ENCODE results near the gene MC3R.
A peak's percentile ranks its signal among the peaks of the same experiment; 100 is the strongest.
"Not testable (repeated sequence)": the region's sequence is repeated elsewhere in the genome, so short reads cannot be mapped to it uniquely, and the experiment has no call there.

The MC3R gene

GRCh38 chr20:56211051-56211450, 37.5 kb upstream of the MC3R start:
- H3K4me3 ChIP-seq (ENCODE audit: low read length), result no peak overlapping the region
- no peak for DNase-seq (ENCODE audit: low read depth)
- TF ChIP-seq, protein P1, sequence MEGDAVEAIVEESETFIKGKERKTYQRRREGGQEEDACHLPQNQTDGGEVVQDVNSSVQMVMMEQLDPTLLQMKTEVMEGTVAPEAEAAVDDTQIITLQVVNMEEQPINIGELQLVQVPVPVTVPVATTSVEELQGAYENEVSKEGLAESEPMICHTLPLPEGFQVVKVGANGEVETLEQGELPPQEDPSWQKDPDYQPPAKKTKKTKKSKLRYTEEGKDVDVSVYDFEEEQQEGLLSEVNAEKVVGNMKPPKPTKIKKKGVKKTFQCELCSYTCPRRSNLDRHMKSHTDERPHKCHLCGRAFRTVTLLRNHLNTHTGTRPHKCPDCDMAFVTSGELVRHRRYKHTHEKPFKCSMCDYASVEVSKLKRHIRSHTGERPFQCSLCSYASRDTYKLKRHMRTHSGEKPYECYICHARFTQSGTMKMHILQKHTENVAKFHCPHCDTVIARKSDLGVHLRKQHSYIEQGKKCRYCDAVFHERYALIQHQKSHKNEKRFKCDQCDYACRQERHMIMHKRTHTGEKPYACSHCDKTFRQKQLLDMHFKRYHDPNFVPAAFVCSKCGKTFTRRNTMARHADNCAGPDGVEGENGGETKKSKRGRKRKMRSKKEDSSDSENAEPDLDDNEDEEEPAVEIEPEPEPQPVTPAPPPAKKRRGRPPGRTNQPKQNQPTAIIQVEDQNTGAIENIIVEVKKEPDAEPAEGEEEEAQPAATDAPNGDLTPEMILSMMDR (conservative IDR thresholded peaks at IDR 0.05; ENCODE audit: low read length), result no peak

GRCh38 chr20:56212091-56212490, 36.4 kb upstream of the MC3R start:
- no peak for DNase-seq (ENCODE audit: low read depth)
- TF ChIP-seq, protein P1 (conservative IDR thresholded peaks at IDR 0.05; ENCODE audit: low read length), result no peak
- H3K4me3 ChIP-seq (ENCODE audit: low read length), result no peak overlapping the region

DNA sequence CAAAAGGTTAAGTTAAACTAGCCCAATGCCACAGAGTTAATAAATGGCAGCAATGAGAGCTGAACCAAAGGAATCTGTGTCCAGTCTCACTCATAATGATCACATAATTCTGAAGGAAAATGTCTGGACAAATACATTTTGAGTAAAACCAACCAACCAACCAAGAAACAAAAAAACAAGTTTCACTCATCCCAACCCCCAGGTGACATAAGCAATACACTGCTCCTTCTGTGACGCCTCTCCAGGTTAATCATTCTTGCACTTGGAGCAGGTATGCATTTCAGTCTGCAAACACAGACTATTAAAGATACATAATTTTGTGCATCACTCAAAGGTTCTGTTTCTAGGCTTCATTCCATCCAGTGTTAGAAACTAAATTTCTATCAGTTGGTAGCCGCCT, 35.2 kb upstream of the MC3R start:
- no peak overlapping the region for H3K4me3 ChIP-seq (ENCODE audit: low read length)
- TF ChIP-seq, protein P1 (conservative IDR thresholded peaks at IDR 0.05; ENCODE audit: low read length), result no peak
- no peak for DNase-seq (ENCODE audit: low read depth)

DNA sequence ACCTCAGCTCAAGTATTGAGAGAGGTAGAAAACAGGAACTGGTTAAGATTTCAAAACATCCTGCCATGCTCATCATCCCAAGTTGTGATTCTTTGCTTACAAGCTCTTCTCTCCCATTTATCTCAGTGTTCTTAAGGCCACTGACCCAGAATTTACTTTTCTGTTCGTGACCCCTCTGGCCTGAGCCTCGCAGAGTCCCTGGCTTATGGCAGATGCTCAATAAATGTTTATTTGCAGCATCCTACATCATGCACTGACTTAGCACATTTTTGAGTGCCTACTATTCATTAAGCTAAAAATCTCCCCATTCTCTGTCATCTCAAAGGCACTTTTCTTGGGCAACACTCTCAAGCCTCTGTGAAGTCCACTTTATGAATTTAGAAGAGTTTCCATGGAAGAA, 33.4 kb upstream of the MC3R start:
- no peak for DNase-seq (ENCODE audit: low read depth)
- H3K4me3 ChIP-seq (ENCODE audit: low read length), result no peak overlapping the region
- TF ChIP-seq, protein P1 (conservative IDR thresholded peaks at IDR 0.05; ENCODE audit: low read length), result no peak

GRCh38 chr20:56217829-56218228, 30.7 kb upstream of the MC3R start:
- no peak overlapping the region for H3K4me3 ChIP-seq (ENCODE audit: low read length)
- TF ChIP-seq, protein P1 (conservative IDR thresholded peaks at IDR 0.05; ENCODE audit: low read length), result no peak
- no peak for DNase-seq (ENCODE audit: low read depth)

DNA sequence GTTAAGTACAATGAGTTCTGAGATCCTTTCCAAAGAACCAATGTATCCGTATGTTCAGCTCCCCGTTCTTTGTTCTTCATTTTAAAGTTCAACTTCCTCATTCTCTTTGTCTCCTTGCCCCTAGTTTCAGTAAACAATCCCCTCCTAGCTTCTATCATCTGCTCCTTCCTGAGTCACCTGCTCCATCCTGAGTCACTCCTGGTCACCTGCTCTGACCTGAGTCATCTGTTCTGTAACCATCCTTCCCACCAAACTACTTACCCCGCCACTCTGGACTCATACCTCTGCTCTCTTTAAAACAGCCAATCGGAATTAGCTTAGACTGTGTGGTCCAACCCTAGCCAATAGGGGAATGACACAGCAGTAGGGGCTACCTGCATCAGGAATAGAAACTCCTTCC, 27.3 kb upstream of the MC3R start:
- not testable (repeated sequence) for DNase-seq (ENCODE audit: low read depth)

DNA sequence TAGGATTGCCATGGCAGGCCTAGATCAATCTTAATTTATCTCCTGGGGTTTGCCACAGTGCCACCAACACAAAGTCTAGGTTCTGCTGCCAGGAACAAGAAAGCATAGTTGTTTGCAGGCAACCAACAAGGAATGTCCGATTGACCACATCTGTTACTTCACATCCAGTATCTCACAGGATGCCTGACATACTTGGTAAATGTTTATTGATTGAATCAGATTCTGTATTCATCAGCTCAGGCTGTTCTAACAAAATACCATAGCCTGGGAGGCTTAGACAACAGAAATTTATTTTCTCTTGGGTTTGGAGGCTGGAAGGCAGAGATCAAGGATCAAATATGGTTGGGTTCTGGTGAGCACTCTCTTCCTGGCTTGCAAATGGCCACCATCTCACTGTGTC, 26.3 kb upstream of the MC3R start:
- H3K4me3 ChIP-seq (ENCODE audit: low read length), result no peak overlapping the region
- DNase-seq (ENCODE audit: low read depth), result peak; percentile 21
- TF ChIP-seq, protein P1 (conservative IDR thresholded peaks at IDR 0.05; ENCODE audit: low read length), result no peak

More for the DNA sequence above, 27.3 kb upstream of the MC3R start:
- H3K4me3 ChIP-seq (ENCODE audit: low read length), result not testable (repeated sequence)

DNA sequence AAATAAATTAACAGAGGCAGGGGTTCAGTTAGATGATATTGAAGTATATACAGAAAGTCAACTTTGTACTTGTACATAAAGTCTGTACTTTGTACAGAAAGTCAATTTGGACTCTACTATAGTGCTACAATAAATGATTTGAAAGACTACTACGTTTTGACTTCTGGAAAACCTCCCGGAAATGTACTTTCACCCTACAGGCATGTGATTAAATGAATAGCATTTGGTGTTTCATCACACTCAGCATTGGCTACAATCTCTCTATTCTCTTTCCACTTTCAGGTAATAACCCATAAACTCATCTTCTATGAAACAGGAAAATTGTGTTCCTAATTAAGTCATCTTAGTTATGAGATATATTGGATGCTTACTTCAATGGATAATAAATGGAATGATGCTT, 25.6 kb upstream of the MC3R start:
- TF ChIP-seq, protein P1 (conservative IDR thresholded peaks at IDR 0.05; ENCODE audit: low read length), result no peak
- no peak for DNase-seq (ENCODE audit: low read depth)
- no peak overlapping the region for H3K4me3 ChIP-seq (ENCODE audit: low read length)

Data from AG10803 (cell line).